Activated CD4-positive, alpha-beta T cell treated with anti-CD3 and anti-CD28 coated beads, Interleukin-2, amount 50 U/mL, for 16 hours (primary cell): ENCODE results near the gene PPP3CA.
"Not testable (repeated sequence)": the region's sequence is repeated elsewhere in the genome, so short reads cannot be mapped to it uniquely, and the experiment has no call there.

ENCODE experiments used
- DNase-seq: peaks from one replicate; pipeline ENCODE4 v3.0.0-alpha.2; 2020

Gene PPP3CA

DNA sequence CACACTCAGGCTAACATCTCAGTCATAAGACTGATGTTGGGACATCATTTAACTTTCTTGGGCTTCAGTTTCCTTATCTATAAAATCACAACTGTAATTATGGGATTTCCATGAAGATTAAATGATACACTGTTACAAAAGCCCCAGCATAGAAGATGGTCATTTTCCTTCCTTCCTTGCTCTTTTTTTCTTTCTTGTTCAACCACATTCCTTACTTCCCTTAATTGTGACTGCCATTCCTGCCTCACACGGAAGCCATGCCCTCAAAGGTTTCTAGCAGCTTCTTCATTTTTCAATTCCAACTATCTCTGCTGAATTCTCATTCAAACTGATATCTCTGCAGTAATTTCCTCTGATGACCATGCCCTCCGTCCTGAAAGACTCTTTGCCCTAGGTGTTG lies 311.8 kb downstream of the PPP3CA start:
- no peak for DNase-seq

DNA sequence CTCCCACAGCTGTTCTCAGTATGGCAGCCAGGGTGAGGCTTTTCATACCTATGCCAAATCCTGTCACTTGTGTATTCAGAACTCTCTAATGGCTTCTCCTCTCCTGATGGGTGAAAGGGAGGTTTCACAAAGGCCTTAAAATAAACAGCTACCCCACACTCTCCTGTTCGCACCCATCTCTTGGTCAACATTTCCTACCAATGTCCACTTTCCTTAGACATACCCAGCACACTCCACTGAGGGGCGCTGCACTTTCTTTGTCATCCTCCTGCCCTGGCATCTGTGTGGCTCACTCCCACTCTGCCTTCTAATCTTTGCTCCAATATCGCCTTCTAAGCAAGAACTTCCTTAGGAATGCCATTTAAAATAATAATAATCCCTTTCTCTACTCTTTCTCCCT lies 313.3 kb downstream of the PPP3CA start:
- no peak for DNase-seq

DNA sequence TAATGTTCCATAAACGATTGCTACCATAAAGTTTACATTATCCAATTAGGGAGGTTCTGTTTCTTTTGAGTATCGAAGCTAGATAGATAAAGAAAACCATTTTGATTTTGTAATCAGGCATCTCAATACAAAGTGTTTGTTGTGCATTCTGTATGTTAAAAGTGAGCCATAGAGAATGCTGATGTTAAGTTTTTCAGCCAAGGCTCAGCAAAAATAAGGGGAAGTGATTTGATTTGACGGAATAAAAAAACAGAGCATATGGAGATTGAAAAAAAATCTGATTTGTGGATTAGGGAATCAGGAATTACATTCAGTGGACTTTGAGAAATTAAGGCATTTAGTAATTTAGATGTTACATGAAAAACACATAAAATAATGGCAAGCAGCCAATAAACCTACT lies 314.8 kb downstream of the PPP3CA start:
- no peak for DNase-seq

DNA sequence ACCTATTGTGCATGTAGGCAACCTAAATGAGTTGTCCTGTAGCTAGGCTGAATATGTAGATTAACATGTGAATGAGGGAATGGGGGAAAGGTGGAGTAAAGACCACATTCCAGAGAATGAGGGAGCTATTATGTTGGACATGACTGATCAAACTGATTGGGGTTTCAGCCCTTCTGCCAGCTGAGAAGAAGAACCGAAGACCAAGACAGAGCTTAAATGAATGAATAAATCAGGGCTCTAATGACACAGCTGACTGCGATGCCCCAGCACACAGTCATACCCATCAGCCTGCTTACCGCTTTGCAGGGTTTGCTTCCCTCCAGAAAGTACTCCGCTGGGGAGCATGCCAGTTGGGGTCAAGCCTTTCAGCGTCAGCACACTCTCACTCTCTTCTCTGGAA lies 315.4 kb downstream of the PPP3CA start:
- no peak for DNase-seq

DNA sequence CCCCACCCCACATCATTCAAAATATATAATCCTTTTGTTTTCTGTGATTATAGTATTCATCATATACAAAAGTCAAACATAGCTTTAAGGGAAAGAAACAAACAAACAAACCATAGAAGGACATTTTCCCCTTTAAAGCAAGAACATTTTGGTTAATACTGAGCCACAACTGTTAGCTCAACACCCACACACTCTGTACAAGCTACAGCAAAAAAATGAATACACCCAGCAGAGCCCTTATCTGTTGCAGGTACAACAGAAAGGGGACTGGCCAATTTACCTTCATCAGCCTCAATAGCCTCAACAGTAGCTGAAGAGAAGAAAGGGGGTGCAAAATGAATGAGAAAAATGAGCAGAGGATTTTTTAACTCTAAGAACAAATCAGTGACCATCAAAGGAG lies 318.4 kb downstream of the PPP3CA start:
- no peak for DNase-seq

DNA sequence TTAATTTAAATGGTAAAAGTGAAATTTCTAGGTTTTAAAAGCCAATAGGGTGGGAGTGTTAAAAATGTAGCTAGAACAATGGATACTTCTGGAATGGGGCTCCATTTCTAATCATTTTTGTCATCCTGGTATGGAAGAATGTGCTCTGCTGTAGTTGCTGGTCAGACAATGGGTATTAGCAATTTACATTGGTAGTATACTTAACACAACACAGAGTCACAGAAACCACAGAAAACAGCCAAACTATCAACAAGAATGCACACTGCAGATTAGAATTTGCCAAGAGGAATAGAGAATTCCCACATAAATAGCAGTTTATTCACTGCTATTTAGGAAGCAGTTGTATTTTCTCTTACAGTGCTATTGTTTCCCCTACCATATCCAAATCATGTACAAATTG lies 319.6 kb downstream of the PPP3CA start:
- no peak for DNase-seq

DNA sequence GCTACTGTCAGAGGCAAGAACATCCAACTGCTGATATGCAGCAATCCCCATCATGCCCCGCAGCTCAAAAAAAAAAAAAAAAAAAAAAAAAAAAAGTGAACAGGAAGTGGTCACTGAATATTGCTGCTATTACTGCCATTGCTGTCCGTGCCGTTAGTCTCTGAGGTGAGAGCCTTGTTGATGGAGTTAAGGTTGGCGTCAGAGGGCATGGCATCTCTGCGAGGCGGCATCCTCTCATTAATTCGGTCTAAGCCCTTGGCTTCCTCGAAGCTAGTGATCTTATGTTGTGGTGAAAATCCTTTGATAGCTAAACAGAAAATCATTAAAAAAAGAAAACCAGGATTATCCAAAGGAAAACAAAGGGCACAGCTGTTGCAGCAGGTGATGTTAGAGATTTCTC lies 321.6 kb downstream of the PPP3CA start:
- DNase-seq: no peak

DNA sequence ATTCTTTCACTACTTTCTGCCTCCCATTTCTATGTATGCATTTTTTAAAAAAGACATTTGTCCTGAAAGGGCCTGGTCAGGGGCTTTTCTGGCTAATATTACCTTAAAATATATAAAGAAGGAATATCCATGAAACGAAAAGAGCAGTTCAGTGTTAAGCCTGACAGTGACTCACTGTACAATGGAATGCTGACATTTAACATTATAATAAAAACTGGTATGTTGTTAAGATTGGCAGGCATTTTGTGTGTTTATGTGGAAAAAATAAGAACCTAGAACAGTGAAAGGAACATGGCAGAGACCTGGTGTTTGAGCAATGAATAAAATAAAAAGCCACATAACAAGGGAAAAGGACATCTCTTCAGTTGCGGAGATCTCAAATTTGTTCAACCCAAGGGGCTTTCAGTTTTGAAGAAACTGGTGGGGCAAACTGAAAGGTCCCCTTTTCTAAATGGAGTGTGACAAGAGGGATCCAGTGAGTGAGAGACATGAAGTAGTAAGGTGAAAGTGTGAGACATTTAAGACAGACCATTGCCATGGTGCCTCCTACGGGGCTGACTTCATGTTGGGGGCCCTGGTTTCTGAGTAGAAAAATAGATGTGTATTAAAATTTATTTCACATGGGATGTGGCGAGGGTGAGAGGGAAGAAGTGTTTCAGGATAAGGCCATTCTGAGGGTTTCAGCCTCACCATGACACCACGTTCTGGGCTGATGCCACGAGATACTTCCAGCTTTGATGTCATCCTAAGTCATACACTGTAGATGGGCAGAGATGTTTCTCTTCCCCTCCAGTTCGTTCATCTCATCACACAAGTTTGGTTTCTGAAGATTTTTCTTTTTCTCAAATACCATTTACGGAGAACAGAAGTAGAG lies 324.9 kb downstream of the PPP3CA start:
- DNase-seq: no peak

DNA sequence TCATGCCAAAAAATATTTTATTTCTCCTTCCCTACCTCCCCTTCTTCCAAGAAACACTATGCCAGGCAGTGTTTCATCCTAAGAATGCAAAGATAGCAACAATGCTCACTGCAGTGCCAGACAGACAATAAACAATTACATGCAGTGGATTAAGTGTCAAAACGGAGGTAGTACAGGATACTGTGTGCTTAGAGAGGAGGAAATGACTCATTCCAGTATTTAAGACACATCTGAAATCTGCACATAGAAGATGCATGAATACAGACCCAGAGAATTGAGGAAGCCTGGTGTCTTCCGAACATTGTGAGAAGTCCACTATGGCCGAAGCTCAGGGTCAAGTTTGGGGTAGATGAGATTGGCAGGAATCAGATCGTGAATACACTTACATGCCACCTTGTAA lies 326.4 kb downstream of the PPP3CA start:
- peak; percentile 82 for DNase-seq

DNA sequence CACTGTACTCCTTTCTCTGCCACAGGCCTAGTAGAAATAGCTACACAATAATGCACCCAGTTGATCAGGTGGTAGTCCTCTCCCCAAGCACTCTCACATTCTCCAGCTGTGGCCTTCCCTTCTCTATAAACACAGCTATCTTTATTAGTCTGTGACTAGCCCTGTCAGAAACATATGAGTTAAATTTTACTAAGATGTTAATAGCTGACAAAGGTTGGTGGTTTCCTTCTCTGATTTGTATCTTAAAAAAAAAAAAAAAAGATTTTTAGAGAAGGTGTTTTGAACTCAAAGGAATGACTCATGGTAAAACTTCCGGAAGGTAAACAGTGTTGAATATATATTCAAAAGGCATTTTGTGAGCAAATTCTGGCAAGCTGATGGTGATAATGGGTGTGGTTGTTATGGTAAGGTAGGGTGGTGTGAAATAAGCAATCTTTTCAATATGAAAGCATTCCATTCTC lies 327.4 kb downstream of the PPP3CA start:
- peak; percentile 87 for DNase-seq

DNA sequence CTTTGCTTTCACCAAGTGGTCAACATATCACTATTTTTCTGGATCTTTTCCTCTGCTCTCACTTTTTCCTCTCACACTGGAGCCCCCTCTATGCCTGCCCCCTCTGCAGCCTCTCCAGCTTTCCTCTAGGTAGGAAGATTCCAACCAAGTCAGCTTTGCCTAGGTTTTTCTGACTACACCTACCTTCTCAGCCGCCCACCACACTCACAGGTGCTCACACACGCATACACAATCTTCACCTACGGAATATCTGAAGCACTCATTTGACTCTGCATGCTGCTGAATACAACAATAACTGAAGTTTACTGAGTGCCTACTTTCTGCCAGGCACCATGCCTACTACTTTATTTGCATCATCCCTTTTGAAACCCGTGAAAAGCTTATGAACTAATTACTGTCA lies 328.0 kb downstream of the PPP3CA start:
- peak; percentile 11 for DNase-seq

DNA sequence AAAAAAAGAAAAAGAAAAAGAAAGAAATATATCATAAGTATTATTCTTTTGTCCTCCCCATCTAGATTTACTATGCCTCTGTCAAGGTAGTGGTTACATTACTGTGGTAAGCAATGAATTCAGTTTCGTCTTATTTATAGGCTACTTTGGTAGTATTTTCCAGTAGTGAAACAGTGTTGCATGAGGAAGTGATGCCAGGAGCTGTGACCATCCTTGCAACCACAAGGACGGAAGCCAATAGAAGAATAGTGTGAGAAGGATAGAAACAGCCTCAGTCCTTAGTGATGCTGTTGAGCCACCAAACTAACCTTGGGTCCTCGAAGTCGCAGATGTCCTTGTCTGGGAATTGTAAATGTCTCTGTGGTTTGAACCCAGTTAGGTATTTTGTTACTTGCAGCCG lies 328.5 kb downstream of the PPP3CA start:
- DNase-seq: peak; percentile 42

DNA sequence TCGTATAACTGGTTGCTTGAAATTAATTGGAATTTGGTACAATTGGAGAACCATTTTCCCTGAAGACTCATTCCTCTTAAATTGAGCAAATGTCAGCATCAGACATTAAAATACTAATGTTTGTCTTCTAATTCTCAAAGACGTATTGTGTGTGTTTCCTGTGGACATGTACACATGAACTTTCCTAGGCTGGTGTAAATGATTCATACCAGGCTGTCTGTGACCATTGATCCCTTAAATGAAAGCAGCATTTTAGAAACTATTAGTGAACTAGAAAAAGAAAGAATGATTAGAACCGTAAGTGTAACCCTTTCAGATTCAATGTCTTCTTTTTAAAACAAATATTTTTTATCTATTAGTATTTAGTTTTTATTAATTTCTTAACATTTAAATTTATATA lies 332.9 kb downstream of the PPP3CA start:
- peak; percentile 59 for DNase-seq

DNA sequence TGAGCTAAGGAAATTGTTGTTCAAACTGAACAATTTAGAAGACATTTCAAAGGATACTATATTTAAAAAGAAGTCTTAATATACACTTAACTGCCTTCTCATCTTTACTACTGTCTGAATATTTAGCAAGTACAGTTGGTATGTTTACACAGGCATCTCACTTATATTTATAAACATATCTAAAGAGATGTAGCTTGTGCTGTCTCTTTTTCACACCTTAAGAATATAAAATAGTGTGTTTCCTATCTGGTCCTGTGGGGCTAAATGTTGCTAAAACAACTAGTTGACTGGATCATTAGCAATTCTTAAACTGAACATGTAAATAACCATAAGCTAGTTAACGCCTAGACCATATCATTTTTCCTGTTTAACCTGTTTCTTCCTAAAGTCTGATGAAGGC lies 336.3 kb downstream of the PPP3CA start:
- DNase-seq: no peak

DNA sequence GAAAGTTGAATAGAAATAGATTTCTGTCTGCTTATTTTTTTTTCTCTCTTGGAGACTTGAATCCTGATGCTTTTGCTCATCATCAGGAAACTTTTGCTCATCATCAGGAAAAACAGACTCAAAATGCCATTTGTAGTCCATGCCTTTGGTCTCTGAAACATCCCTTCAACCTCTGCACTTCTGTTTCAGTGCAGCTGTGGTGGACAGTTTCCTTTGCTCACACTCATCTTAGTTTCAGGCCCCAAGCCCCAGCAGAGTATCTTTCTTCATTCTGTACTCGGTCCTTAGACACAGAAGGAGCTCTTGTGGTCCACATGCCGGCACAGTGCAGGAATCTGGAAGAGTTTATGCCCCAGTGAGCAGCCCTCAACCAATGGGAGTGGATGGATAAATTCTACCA lies 337.9 kb downstream of the PPP3CA start:
- no peak for DNase-seq

DNA sequence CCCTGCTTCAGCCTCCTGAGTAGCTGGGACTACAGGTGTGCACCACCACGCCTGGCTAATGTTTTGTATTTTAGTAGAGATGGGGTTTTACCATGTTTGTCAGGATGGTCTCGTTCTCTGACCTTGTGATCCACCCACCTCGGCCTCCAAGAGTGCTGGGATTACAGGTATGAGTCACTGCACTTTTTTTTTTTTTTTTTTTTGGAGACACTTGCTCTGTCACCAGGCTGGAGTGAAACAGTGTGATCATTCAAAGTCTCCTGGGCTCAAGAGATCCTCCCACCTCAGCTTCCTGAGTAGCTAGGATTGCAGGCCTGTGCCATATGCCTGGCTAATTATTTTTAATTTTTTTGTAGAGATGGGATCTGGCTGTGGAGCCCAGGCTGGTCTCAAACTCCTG lies 338.8 kb downstream of the PPP3CA start:
- DNase-seq: no peak

DNA sequence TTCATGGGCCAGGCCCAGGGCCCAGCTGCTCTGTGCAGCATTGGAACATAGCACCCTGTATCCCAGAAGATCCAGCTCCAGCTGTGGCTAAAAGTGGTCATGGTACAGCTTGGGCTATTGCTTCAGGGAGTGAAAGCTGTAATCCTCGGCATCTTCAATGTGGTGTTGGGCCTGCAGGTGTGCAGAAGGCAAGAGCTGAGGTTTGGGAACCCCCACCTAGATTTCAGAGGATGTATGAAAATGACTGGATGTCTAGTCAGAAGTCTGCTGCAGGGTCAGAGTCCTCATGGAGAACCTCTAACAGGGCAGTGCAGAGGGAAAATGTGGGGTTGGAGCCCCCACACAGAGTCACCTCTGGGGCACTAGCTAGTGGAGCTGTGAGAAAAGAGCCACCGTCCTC lies 341.7 kb downstream of the PPP3CA start:
- no peak for DNase-seq

DNA sequence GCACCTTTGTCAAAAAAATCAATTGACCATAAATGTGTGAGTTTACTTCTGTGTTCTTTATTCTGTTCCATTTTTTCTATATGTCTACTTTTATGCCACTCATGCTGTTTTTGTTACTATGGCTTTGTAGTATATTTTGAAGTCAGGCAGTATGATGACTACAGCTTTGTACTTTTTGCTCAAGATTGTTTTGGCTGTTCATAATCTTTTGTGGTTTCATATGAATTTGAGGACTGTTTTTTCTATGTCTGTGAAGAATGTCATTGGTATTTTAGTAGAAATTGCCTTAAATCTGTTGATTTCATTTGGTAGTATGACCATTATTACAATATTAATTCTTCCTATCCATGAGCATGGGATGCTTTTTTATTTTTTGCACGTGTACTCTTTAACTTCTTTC lies 346.8 kb downstream of the PPP3CA start:
- DNase-seq: no peak

DNA sequence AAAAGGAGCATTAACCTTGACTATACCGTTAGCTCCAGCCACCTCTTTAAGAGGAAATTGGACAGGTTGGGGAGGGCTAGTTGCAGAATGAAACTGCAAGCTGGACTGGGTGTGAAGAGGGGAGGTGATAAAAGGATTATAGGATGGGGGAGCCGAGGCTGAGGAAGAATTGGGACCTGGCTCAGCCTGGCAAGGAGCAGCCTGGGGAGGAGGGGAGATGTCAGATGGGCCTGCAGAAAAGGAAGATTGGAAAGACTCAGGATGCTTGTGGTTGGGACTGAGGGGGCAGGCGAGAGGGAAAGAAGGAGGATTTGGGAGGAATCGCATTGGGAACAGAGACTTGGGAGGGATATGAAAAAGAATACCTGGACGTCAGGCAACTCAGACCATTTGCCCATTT lies 351.7 kb downstream of the PPP3CA start:
- DNase-seq: no peak

DNA sequence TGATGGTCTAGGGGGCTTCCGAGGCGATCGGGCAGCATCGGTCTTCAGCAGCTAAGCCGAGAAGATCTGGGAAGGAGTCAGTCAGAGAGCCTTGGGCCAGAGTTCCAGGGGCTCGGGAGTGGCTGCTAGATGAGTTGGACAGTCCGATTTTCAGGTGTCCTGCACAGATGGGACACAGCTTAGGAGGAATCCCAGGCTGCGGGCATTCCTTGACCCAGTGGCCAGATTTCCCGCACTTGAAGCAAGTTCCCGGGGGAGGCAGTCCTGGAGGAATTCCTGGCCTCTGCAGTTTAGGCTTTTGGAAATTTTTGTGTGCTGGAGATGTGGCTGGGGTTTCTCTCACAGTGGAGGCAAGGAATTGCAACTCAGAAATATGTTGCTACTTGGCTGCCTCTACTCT lies 352.3 kb downstream of the PPP3CA start:
- not testable (repeated sequence) for DNase-seq

DNA sequence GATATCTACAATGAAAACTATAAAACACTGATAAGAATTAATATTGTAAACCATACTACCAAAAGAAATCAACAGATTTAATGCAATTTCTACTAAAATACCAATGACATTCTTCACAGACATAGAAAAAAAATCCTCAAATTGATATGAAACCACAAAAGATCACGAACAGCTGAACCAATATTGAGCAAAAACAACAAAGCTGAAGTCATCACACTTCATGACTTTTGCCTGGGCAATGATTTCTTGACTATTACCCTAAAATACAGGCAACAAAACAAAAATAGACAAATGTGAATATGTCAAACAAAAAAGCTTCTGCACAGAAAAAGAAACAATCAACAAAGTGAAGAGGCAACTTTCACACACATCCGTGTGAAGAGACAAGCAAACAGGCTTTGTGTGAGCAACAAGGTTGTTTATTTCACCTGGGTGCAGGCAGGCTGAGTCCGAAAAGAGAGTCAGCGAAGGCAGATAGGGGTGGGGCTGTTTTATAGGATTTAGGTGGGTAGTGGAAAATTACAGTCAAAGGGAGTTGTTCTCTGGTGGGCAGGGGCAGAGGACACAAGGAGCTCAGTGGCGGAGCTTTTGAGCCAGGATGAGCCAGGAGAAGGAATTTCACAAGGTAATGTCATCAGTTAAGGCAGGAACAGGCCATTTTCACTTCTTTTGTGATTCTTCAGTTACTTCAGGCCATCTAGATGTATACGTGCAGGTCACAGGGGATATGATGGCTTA lies 355.8 kb downstream of the PPP3CA start:
- DNase-seq: not testable (repeated sequence)

DNA sequence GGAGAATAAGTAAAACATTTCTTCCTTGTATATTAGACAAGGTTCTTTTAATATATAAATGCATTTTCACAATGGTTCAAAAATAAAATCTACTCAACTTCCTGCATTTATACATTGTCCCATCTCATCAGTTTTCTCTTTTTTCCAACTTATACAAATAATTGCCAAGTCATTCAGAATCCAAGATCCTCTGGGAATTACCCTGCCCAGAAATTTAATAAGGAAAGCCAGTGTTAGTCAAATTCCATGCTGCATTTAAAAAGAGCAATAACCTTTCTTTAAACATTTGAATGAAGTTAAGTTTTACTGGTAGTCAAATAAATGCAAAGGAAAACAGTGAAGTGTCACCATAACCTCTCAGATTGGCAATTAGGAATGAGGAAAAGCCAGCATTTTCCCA lies 357.9 kb downstream of the PPP3CA start:
- no peak for DNase-seq

DNA sequence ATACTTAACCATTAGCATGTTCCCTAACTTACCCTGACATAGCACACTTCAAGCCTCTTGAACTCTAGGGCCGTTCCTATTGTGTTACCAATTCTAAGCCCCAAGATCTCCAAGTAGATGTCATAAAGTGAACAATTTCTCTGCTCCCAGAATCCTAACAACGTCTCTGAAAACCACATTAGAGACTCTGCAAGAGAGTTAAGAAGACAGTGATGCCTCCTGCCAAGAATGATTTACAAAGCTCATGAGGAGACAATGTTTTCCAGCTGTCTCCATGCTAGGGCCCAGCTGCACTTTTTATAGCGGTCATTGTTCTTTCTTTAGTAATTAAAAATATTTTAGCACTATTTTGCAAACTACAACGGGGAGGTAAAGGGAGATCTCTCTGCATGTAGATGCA lies 358.4 kb downstream of the PPP3CA start:
- DNase-seq: no peak

DNA sequence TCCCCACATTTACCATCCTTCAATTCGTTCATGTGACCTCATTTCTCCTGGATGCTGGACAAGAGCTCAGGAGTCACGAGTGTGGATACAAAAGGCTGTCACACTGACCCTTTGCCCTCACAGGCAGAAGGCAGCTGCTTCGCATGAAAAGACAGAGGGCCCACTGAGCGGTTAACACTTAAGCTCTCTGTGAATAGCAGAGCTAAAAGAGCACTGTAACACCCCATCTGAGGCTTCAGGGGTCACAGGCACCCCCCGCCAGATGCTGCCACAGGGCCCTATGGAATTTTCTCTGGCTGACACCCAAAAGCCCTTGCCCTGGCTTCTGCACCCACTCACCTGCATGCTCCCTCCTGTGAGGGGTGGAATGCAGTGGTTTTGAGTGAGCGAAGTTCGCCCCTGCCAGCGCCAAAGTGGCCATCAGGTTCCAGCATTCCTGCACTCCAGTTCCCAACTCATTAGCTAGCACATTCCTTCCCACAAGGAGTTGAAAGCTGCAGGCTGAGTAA lies 360.9 kb downstream of the PPP3CA start:
- no peak for DNase-seq
